Suprapubic skin (tissue), 3 donors: ENCODE data around the gene DNPEP.

Source experiments
- EP300 ChIP-seq: sonication (generic); formaldehyde crosslinking; IDR thresholded peaks from one replicate; pipeline ENCODE4 v1.6.1; 2017; ENCODE audit warnings: antibody characterized with exemption
- TF ChIP-seq, protein P1 (sequence below), 2 donors: fragments of 200-600 bp in 1 of 2; fragments of 450-650 bp in 1 of 2; sonication (generic) in 1 of 2; IDR thresholded peaks; one replicate each; pipeline ENCODE4 v1.5.1; 2016 to 2019; ENCODE audit warnings: antibody characterized with exemption in 2 of 2, mild to moderate bottlenecking in 1 of 2, moderate library complexity in 1 of 2

GRCh38 chr2:219428469-219428868 is 40.8 kb upstream of the DNPEP start:
- TF ChIP-seq, protein P1, sequence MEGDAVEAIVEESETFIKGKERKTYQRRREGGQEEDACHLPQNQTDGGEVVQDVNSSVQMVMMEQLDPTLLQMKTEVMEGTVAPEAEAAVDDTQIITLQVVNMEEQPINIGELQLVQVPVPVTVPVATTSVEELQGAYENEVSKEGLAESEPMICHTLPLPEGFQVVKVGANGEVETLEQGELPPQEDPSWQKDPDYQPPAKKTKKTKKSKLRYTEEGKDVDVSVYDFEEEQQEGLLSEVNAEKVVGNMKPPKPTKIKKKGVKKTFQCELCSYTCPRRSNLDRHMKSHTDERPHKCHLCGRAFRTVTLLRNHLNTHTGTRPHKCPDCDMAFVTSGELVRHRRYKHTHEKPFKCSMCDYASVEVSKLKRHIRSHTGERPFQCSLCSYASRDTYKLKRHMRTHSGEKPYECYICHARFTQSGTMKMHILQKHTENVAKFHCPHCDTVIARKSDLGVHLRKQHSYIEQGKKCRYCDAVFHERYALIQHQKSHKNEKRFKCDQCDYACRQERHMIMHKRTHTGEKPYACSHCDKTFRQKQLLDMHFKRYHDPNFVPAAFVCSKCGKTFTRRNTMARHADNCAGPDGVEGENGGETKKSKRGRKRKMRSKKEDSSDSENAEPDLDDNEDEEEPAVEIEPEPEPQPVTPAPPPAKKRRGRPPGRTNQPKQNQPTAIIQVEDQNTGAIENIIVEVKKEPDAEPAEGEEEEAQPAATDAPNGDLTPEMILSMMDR (IDR thresholded peaks at IDR 0.05), result no peak
- TF ChIP-seq EP300, result no peak
